ENCODE data around the gene KRTAP20-4.

The KRTAP20-4 gene

GRCh38 chr21:30592140-30592539 is 28.3 kb upstream of the KRTAP20-4 start, which contains the start of gene KRTAP6-3:
KRTAP6-3 (plus strand) TSS chr21:30592440; CDS start chr21:30592446, 6 bp downstream.
- Mint-ChIP-seq H3K9me3 (no peaks in the 10 kb centered on the region), H3K27me3 (ENCODE audit: low read depth) (no peaks in the 10 kb centered on the region), H3K27ac (no peak within 1 kb of the TSS), H3K4me1 (no peaks in the 10 kb centered on the region), H3K4me3 (no peak within 1 kb of the TSS), H3K36me3 (ENCODE audit: low read depth) (no peaks in the 10 kb centered on the region)
- no peak for TF ChIP-seq CTCF (IDR thresholded peaks at IDR 0.05; ENCODE audit: unreplicated experiment in 3 of 3)

- H3K27ac Mint-ChIP-seq = no peak within 1 kb of the TSS
- H3K27me3 Mint-ChIP-seq (ENCODE audit: low read depth) = no peaks in the 10 kb centered on the region
- TF ChIP-seq CTCF (IDR thresholded peaks at IDR 0.05; ENCODE audit: unreplicated experiment in 3 of 3) = no peak
- H3K9me3 Mint-ChIP-seq = no peaks in the 10 kb centered on the region
- no peak within 1 kb of the TSS for H3K4me3 Mint-ChIP-seq
- no peaks in the 10 kb centered on the region for H3K36me3 Mint-ChIP-seq (ENCODE audit: low read depth)
- H3K4me1 Mint-ChIP-seq = no peaks in the 10 kb centered on the region
These were observed 21.6 kb upstream of the KRTAP20-4 start, which contains the start of gene KRTAP6-2 for GRCh38 chr21:30598802-30599201. KRTAP6-2 (minus strand) TSS chr21:30598902; CDS start chr21:30598874, 28 bp downstream.

- no peak for TF ChIP-seq CTCF (IDR thresholded peaks at IDR 0.05; ENCODE audit: unreplicated experiment in 3 of 3)
These were observed 19.6 kb upstream of the KRTAP20-4 start, which contains the start of gene KRTAP22-1 for GRCh38 chr21:30600787-30601186. KRTAP22-1 (plus strand) TSS chr21:30601087.

GRCh38 chr21:30605968-30606367 is 14.5 kb upstream of the KRTAP20-4 start:
- TF ChIP-seq CTCF (IDR thresholded peaks at IDR 0.05; ENCODE audit: unreplicated experiment in 3 of 3) = no peak
- Mint-ChIP-seq H3K4me1 (no peaks in the 10 kb centered on the region), H3K27me3 (ENCODE audit: low read depth) (peaks cover 5% of the 10 kb centered on the region), H3K4me3 (no peak overlapping the region), H3K9me3 (peaks cover 1% of the 10 kb centered on the region), H3K27ac (no peak overlapping the region), H3K36me3 (ENCODE audit: low read depth) (no peaks in the 10 kb centered on the region)

More at GRCh38 chr21:30600787-30601186, 19.6 kb upstream of the KRTAP20-4 start, which contains the start of gene KRTAP22-1:
- H3K4me3 Mint-ChIP-seq = no peak within 1 kb of the TSS
- H3K4me1 Mint-ChIP-seq = no peaks in the 10 kb centered on the region
- peaks cover 5% of the 10 kb centered on the region for H3K27me3 Mint-ChIP-seq (ENCODE audit: low read depth)
- H3K36me3 Mint-ChIP-seq (ENCODE audit: low read depth) = no peaks in the 10 kb centered on the region
- H3K9me3 Mint-ChIP-seq = no peaks in the 10 kb centered on the region
- H3K27ac Mint-ChIP-seq = no peak within 1 kb of the TSS

- Mint-ChIP-seq H3K4me1 (no peaks in the 10 kb centered on the region), H3K27ac (no peak overlapping the region), H3K27me3 (ENCODE audit: low read depth) (no peaks in the 10 kb centered on the region), H3K4me3 (no peak overlapping the region), H3K36me3 (ENCODE audit: low read depth) (no peaks in the 10 kb centered on the region), H3K9me3 (peaks cover 3% of the 10 kb centered on the region)
- TF ChIP-seq CTCF (IDR thresholded peaks at IDR 0.05; ENCODE audit: unreplicated experiment in 3 of 3) = no peak
These were observed 8.3 kb upstream of the KRTAP20-4 start for GRCh38 chr21:30612132-30612531.

- Mint-ChIP-seq H3K4me1 (no peaks in the 10 kb centered on the region), H3K9me3 (peaks cover 3% of the 10 kb centered on the region), H3K27ac (no peak within 1 kb of the TSS), H3K4me3 (no peak within 1 kb of the TSS), H3K27me3 (ENCODE audit: low read depth) (no peaks in the 10 kb centered on the region), H3K36me3 (ENCODE audit: low read depth) (no peaks in the 10 kb centered on the region)
- TF ChIP-seq CTCF (IDR thresholded peaks at IDR 0.05; ENCODE audit: unreplicated experiment in 3 of 3) = no peak
These were observed 6.6 kb upstream of the KRTAP20-4 start, which contains the start of gene KRTAP6-1 for GRCh38 chr21:30613836-30614235. KRTAP6-1 (minus strand) TSS chr21:30613930; CDS start chr21:30613904, 26 bp downstream.
